CMK (cell line): Measurements from ENCODE around the gene CCDC17.

Source experiments
- DNase-seq: peaks from one replicate; pipeline ENCODE4 v3.0.0-alpha.2; 2010; ENCODE audit warnings: low read depth

CCDC17 gene

GRCh38 chr1:45583666-45584350 is 40.0 kb downstream of the CCDC17 start, which contains the start of gene NASP:
Gene NASP (plus strand): TSS chr1:45584041. CDS start chr1:45584147, 106 bp downstream.
- peak; percentile 78 for DNase-seq

DNA sequence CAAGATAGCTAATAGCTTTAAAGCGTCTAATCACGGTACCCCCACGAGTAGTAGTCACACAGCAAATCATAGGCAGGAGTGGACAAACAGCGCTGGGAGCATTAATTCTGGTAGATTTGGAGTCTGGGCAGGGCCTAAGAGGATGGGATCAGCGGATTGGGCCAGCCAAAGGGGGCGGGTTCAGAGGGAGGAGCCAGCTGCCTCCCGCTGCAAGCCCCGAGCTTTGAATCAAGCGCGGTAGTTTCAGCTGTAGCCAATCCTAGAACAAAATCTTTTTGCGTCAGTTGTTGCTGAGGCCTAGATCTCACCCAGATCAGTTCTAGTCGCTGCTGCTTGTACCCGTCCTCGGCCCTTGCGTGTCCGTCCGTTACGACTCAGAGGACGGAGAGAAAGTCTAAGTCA is 40.6 kb downstream of the CCDC17 start:
- peak; percentile 87 for DNase-seq

DNA sequence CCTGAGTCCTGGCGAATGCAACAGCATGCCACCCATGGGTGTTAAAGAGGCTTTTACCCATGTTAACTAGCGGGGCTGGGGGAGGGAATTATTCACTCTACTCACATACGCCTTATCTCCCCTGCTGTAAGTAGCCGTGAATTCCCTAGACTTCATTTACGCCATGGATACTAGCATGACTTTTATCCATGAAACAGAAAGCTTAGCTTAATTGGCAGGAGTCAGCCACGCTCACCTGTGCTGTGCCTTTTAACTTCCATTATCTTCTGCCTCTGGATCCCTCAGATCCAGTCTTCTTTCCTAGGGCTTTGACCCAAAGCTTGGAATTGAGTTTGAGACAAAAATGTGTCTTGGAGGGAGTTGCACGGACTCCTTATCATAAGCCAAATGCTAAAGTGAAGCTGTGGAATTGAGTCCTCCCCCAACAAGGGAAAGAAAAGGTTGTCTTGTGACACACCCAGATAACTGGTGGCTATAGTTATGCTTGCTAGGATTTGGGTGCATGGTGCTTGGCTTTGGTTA is 49.7 kb downstream of the CCDC17 start:
- DNase-seq, result no peak

- no peak for DNase-seq
These were observed 50.5 kb downstream of the CCDC17 start for GRCh38 chr1:45573231-45573804.

DNA sequence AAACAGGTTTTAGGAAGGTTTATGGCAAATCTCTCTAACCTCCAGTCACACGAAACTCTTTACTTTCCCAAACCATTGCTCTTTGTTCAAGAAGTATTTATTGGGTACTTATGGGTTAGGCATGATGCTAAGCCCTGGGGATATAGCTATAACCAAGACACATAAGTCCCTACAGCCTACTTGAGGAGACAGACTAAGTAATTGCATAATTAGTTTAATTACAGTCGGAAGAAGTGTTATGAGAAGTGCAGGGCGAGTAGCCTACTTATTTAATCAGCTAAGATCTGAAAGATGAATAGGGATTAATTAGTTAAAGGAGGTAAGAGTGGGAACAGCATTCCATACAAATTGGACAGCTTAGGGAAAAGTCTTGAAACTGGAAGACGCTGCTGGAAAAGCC is 53.2 kb downstream of the CCDC17 start:
- no peak for DNase-seq
